Occipital lobe (tissue), 2 donors: ENCODE measurements around the gene NFIX. TPM values are rescaled to one million over a fixed set of nuclear protein-coding genes. Genes with fewer than 3 reads are reported as not detected.
"Not testable (repeated sequence)": the region's sequence is repeated elsewhere in the genome, so short reads cannot be mapped to it uniquely, and the experiment has no call there.

Experiments
- DNase-seq: peaks from one replicate; lab custom pipeline; 2025; lab: John Stamatoyannopoulos, UW
- total RNA-seq: library from RNA; depleted of rRNA; stranded (reverse); fragments of >200 nt; gene quantifications from one replicate; pipeline ENCODE4 v1.2.3, GENCODE V29; 2014

NFIX gene
- total RNA-seq, 1 donor from 2014 or later, result 124 TPM

GRCh38 chr19:12957389-12957952, 37.8 kb upstream of the NFIX start:
- not testable (repeated sequence) for DNase-seq

- DNase-seq, result no peak
Observed at GRCh38 chr19:12959481-12959880, 35.8 kb upstream of the NFIX start.

- peak; percentile 52 for DNase-seq
Observed at GRCh38 chr19:12965017-12965811, 30.1 kb upstream of the NFIX start.

GRCh38 chr19:12965812-12966135, 29.5 kb upstream of the NFIX start:
- no peak for DNase-seq

GRCh38 chr19:12967907-12968306, 27.4 kb upstream of the NFIX start:
- DNase-seq, result no peak

GRCh38 chr19:12969292-12969988, 25.8 kb upstream of the NFIX start, which contains the start of gene DAND5:
DAND5 (plus strand) TSS chr19:12969576; CDS start chr19:12969661, 85 bp downstream.
- DNase-seq, result no peak

- no peak for DNase-seq
Observed at GRCh38 chr19:12970070-12970820, 25.0 kb upstream of the NFIX start.

GRCh38 chr19:12973236-12973635, 22.0 kb upstream of the NFIX start:
- DNase-seq, result no peak

GRCh38 chr19:12974301-12975220, 20.7 kb upstream of the NFIX start:
- no peak for DNase-seq

GRCh38 chr19:12975221-12975741, 20.0 kb upstream of the NFIX start:
- DNase-seq, result no peak

GRCh38 chr19:12976109-12976508, 19.2 kb upstream of the NFIX start:
- DNase-seq, result not testable (repeated sequence)

- no peak for DNase-seq
Observed at GRCh38 chr19:12979974-12980373, 15.3 kb upstream of the NFIX start.

GRCh38 chr19:12982648-12983047, 12.6 kb upstream of the NFIX start:
- DNase-seq, result no peak

GRCh38 chr19:12983091-12983490, 12.2 kb upstream of the NFIX start:
- DNase-seq, result no peak

GRCh38 chr19:12983542-12984142, 11.6 kb upstream of the NFIX start:
- peak; percentile 68 for DNase-seq

- DNase-seq, result no peak
Observed at GRCh38 chr19:12984143-12984627, 11.1 kb upstream of the NFIX start.

GRCh38 chr19:12984683-12985048, 10.6 kb upstream of the NFIX start:
- DNase-seq, result peak; percentile 52

GRCh38 chr19:12985049-12985776, 10.1 kb upstream of the NFIX start:
- DNase-seq, result peak; percentile 81

GRCh38 chr19:12986726-12987125, 8.5 kb upstream of the NFIX start:
- DNase-seq, result no peak
